GM12875 (cell line): Measurements from ENCODE around the gene TMEM45A.

Experiments
- H3K4me3 ChIP-seq: one replicate; pipeline ENCODE4 v1.5.1; 2011; ENCODE audit warnings: low read depth, low read length, control low read depth
- TF ChIP-seq, protein P1 (sequence below): IDR thresholded peaks from 2 replicates; pipeline ENCODE4 v1.5.1; 2011; ENCODE audit warnings: low read depth, mild to moderate bottlenecking, control low read depth, inconsistent platforms, low read length, moderate library complexity, borderline replicate concordance; ENCODE audit not compliant: insufficient read depth

The TMEM45A gene

DNA sequence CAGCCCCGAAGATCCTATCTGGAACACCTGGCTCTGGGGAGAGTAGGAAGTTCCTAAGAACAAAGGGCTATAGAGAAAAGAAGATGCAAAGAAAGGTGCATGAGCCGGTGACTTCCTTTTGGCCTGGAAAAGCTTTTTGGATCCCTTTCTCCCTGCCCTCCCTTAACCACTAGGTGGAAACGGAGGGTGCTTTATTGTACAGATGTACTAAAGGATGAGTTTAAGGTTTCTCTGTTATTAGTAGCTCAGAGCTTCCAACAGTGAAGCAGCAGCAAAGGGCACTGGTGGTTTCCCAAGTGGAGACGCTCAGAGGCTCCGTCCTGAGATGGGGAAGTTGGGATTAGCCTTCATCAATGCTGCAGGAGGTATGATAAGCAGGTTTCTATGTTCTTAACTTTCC is 111.0 kb downstream of the TMEM45A start:
- H3K4me3 ChIP-seq, result no peak overlapping the region

DNA sequence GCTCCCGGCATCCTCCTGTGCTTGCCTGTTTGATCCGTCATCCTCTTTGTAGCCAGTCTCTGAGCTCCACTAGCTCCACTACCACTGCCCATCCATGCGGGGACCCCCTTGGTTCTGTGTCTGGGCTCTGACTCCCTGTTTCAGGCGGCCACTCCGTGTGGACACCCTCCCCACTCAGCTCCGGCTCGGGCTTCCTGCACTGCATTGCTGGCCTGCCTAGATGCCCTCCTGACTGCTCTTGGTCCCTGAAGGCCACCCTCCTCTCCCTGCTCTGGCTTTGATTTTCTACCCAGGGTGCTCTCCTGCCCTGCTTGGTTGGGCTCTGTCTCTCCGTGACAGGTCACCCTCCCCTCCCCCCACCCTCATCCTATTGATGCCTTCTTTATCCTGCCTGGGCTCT is 112.9 kb downstream of the TMEM45A start:
- TF ChIP-seq, protein P1, sequence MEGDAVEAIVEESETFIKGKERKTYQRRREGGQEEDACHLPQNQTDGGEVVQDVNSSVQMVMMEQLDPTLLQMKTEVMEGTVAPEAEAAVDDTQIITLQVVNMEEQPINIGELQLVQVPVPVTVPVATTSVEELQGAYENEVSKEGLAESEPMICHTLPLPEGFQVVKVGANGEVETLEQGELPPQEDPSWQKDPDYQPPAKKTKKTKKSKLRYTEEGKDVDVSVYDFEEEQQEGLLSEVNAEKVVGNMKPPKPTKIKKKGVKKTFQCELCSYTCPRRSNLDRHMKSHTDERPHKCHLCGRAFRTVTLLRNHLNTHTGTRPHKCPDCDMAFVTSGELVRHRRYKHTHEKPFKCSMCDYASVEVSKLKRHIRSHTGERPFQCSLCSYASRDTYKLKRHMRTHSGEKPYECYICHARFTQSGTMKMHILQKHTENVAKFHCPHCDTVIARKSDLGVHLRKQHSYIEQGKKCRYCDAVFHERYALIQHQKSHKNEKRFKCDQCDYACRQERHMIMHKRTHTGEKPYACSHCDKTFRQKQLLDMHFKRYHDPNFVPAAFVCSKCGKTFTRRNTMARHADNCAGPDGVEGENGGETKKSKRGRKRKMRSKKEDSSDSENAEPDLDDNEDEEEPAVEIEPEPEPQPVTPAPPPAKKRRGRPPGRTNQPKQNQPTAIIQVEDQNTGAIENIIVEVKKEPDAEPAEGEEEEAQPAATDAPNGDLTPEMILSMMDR, result no peak
- no peak overlapping the region for H3K4me3 ChIP-seq

More for the DNA sequence above, 111.0 kb downstream of the TMEM45A start:
- TF ChIP-seq, protein P1, result peak; percentile 31; the same call in 1 of the 2 replicates

DNA sequence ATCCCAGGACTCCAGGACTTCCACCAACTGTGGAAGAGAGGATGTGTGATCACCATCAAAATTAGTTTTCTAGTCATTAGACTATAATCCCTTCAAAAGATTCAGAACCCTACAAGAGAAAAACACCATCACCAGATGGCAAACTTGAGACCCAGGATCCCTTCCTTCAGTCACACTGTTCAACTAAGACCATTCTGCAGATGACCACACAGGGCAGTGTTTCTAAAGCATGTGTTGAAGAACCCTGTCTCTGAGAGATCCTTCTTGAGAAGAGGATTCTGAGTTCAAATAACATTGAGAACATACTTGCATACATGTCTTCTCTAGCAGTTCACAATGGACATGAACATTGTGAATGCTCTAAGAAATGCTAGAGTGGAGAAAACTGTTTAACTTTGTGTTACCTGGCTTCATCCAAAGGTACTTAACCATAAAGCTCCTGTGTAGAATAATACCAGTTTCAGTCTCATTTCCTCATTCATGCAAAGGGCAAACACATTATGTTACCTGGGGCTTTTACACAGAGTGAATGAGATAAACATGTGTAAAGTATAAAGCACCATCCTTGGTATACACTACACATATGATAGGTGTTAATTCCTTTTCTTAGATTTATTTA is 114.6 kb downstream of the TMEM45A start:
- TF ChIP-seq, protein P1, result peak; percentile 16; the same call in 1 of the 2 replicates
- H3K4me3 ChIP-seq, result no peak overlapping the region

DNA sequence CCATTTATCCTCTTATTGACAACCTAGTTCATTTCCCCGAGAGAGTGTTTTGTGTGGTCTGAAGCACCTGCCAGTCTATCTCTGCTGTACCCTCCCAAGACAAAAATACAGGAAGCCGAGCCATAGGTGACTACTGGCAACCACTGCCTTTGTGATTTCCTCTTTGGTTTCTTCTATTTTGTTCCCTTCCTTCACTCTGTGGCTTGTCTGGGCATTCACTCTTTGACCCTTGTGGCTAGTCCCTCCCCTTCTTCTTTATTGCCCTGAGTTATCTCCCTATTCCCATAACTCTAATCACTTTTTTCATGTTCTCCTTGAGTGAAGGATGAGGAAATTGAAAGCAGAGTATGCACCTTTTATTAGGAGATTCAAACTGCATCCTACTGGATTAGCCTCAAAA is 116.9 kb downstream of the TMEM45A start, which contains the start of gene ADGRG7:
TSS of gene ADGRG7 (plus strand) at position 297 of the 400 bp plus-strand sequence. CDS start 256 bp downstream, outside the sequence.
- H3K4me3 ChIP-seq, result no peak within 1 kb of the TSS
- TF ChIP-seq, protein P1, result no peak

DNA sequence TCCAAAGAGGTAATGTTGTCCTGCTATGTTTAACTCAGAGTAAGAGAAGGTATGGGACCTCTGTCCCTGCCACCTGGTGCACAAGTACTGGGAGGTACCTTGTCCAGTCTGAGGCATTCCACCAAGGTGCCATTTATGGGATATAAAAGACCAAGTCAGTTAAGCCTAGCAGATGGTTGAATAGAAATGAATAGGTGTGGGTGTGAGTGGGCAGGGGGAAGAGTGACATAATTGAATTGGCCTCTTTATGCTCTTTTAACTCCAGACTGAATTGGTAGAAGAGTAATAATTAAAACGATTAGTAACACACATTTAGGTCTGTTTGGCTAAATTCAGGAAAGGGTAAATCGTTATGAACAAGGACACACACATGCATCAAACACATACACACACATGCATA is 117.5 kb downstream of the TMEM45A start:
- TF ChIP-seq, protein P1, result no peak

DNA sequence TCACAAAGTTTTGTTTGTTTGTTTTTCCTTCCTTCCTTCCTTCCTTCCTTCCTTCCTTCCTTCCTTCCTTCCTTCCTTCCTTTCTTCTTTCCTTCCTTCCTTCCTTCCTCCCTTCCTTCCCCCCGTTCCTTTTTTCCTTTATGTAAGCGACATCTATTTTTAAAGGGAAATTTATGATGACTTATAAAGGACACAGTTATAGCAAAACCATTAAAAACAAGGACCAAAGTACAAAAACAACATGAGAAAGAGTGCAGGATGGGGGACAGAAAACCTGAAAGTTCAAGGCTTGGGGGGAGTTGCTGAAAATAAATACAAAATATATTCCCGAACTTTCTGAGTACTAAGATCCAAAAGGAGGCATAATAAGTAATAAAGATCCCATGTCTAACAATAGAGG is 118.8 kb downstream of the TMEM45A start:
- no peak overlapping the region for H3K4me3 ChIP-seq
- TF ChIP-seq, protein P1, result no peak

More for the DNA sequence above, 117.5 kb downstream of the TMEM45A start:
- H3K4me3 ChIP-seq, result no peak overlapping the region

DNA sequence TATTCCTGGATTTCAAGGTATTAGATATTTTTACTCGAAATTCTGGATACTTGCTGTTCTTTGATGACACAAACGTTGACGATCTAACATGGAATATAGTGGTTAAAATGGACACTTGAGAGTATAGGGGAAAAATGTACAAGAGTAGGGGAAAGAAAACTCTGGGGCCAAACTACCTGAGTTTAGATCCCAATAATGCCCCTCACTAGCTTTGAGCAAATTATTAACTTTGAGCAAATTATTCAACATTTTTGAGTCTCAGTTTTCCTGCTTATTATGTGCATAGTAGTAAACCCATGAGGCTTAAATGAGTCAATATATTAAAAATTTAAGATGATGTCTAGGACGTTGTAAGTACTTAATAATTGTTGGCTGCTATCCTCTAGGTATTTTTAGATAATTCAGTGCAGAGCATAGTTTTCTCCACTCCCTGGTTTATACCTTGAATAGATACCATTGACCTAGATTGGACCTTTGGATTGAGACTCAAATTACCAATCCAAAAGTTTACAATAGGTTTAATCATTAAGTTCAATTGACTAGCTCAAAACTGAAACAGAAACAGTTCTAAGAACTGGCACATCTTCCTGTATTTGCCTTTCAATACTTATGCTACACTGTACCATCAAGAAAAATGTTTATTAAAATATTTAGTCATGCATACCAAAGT is 121.4 kb downstream of the TMEM45A start:
- no peak overlapping the region for H3K4me3 ChIP-seq
- TF ChIP-seq, protein P1, result no peak
